ENCODE data around the gene UTY.

- no peak for TF ChIP-seq CTCF (IDR thresholded peaks at IDR 0.05)
- TF ChIP-seq POLR2A (IDR thresholded peaks at IDR 0.05), result no peak
- no peak for TF ChIP-seq EP300 (IDR thresholded peaks at IDR 0.05)
Observed at GRCh38 chrY:13299411-13299810, 180.4 kb downstream of the UTY start.
